GM23338 (cell line): Measurements from ENCODE around the gene DMRT3. TPM values are rescaled to one million over a fixed set of nuclear protein-coding genes. Genes with fewer than 3 reads are reported as not detected.

Experiments used
- ATAC-seq: fragments of 200-7000 bp; cut with Tn5 transposase; 3 replicates; pipeline ENCODE4 v1.9.1; 2020
- DNase-seq: peaks from one replicate; pipeline ENCODE4 v3.0.0-alpha.2; 2015; ENCODE audit warnings: low spot score
- H2AFZ ChIP-seq: fragments of 200-600 bp; sonication (generic); 2 replicates; pipeline ENCODE4 v1.8.0; 2016; ENCODE audit warnings: antibody characterized with exemption, mild to moderate bottlenecking, moderate library complexity
- H3F3A ChIP-seq: fragments of 200-600 bp; sonication (generic); replicated peaks from 2 replicates; pipeline ENCODE4 v1.8.0; 2017; ENCODE audit warnings: antibody characterized with exemption, mixed run types, low read depth
- H3K27ac ChIP-seq: fragments of 200-600 bp; sonication (generic); 2 replicates; pipeline ENCODE4 v1.6.1; 2016; ENCODE audit warnings: low read depth
- H3K27me3 ChIP-seq: fragments of 200-600 bp; sonication (generic); 2 replicates; pipeline ENCODE4 v1.8.0; 2016; ENCODE audit warnings: mild to moderate bottlenecking, mixed run types, moderate library complexity; ENCODE audit not compliant: insufficient read depth
- H3K36me3 ChIP-seq: fragments of 200-600 bp; sonication (generic); 2 replicates; pipeline ENCODE4 v1.8.0; 2016; ENCODE audit warnings: mild to moderate bottlenecking; ENCODE audit not compliant: insufficient read depth
- H3K4me1 ChIP-seq: fragments of 200-600 bp; sonication (generic); 2 replicates; pipeline ENCODE4 v1.8.0; 2016; ENCODE audit warnings: mild to moderate bottlenecking, moderate library complexity; ENCODE audit not compliant: insufficient read depth
- H3K4me2 ChIP-seq: fragments of 200-600 bp; sonication (generic); 2 replicates; pipeline ENCODE4 v1.7.1; 2017; ENCODE audit warnings: mixed run types
- H3K4me3 ChIP-seq: fragments of 200-600 bp; sonication (generic); 2 replicates; pipeline ENCODE4 v1.6.1; 2016; ENCODE audit warnings: mixed run types
- H3K79me2 ChIP-seq: fragments of 200-600 bp; sonication (generic); replicated peaks from 2 replicates; pipeline ENCODE4 v1.8.0; 2017; ENCODE audit warnings: mild to moderate bottlenecking; ENCODE audit not compliant: insufficient read depth
- H3K9me2 ChIP-seq: fragments of 200-600 bp; sonication (generic); 2 replicates; pipeline ENCODE4 v1.8.0; 2017; ENCODE audit not compliant: insufficient read depth
- H4K20me1 ChIP-seq: fragments of 200-600 bp; sonication (generic); replicated peaks from 2 replicates; pipeline ENCODE4 v1.8.0; 2017; ENCODE audit warnings: mild to moderate bottlenecking; ENCODE audit not compliant: insufficient read depth
- H3K27ac Mint-ChIP-seq: 2 replicates; pipeline ENCODE4 v1.8.0; 2020; ENCODE audit warnings: inconsistent platforms, mild to moderate bottlenecking, moderate library complexity, mixed read lengths
- H3K27me3 Mint-ChIP-seq: 3 replicates; pipeline ENCODE4 v1.8.0; 2022; ENCODE audit warnings: low read depth, mild to moderate bottlenecking, moderate library complexity, mixed read lengths, inconsistent platforms; ENCODE audit not compliant: insufficient read depth, poor library complexity
- H3K36me3 Mint-ChIP-seq: 3 replicates; pipeline ENCODE4 v1.8.0; 2021; ENCODE audit warnings: low read depth, mild to moderate bottlenecking, inconsistent platforms, moderate library complexity, mixed read lengths
- H3K4me1 Mint-ChIP-seq: 3 replicates; pipeline ENCODE4 v1.8.0; 2020; ENCODE audit warnings: mild to moderate bottlenecking, inconsistent platforms, mixed read lengths
- H3K4me3 Mint-ChIP-seq: 3 replicates; pipeline ENCODE4 v1.8.0; 2021; ENCODE audit warnings: moderate library complexity, mild to moderate bottlenecking, inconsistent platforms, mixed read lengths
- H3K9me3 Mint-ChIP-seq: 3 replicates; pipeline ENCODE4 v1.8.0; 2020; ENCODE audit warnings: moderate library complexity, mild to moderate bottlenecking, inconsistent platforms, mixed read lengths
- EZH2 ChIP-seq: fragments of 200-600 bp; sonication (generic); IDR thresholded peaks from one replicate; pipeline ENCODE4 v1.8.0; 2017; ENCODE audit warnings: antibody characterized with exemption, mild to moderate bottlenecking, low read depth; ENCODE audit not compliant: unreplicated experiment
- EZH2phosphoT487 ChIP-seq: fragments of 200-600 bp; sonication (generic); IDR thresholded peaks from one replicate; pipeline ENCODE4 v1.8.1; 2018; ENCODE audit warnings: antibody characterized with exemption; ENCODE audit not compliant: unreplicated experiment
- POLR2AphosphoS5 ChIP-seq: IDR thresholded peaks from 2 replicates; pipeline ENCODE4 v1.6.1; 2016; ENCODE audit warnings: antibody characterized with exemption, low read depth
- ZNF114 ChIP-seq: fragments of 250-450 bp; sonication (Bioruptor Pico); IDR thresholded peaks from 2 replicates; pipeline ENCODE4 v1.5.0; 2020; ENCODE audit warnings: mild to moderate bottlenecking, moderate library complexity
- polyA plus RNA-seq: library from polyadenylated mRNA; unstranded; fragments of >200 nt; fragmentation: Nextera tagmentation; extraction: Ambion mirVana; gene quantifications from 2 replicates; pipeline ENCODE4 v1.2.1, GENCODE V29; 2016
- total RNA-seq: library from RNA; depleted of rRNA; stranded (reverse); fragments of >200 nt; shearing (Covaris generic); gene quantifications from 2 replicates; pipeline ENCODE4 v1.2.3, GENCODE V29; 2014
- TF ChIP-seq, protein P1 (sequence below): IDR thresholded peaks from 2 replicates; pipeline ENCODE4 v1.6.1; 2016; ENCODE audit warnings: antibody characterized with exemption
- TF ChIP-seq, protein P2 (sequence below), 2 experiments: fragments of 200-600 bp in 1 of 2; sonication (generic) in 1 of 2; conservative IDR thresholded peaks; 2 replicates each; pipeline versions ENCODE4 v1.5.1 to v1.6.1; 2016 to 2017; ENCODE audit warnings: antibody characterized with exemption in 2 of 2, low read depth in 2 of 2, mild to moderate bottlenecking in 2 of 2, moderate library complexity in 1 of 2

The DMRT3 gene
- total and polyA plus RNA-seq, 2 experiments from 2014 or later = not detected

DNA sequence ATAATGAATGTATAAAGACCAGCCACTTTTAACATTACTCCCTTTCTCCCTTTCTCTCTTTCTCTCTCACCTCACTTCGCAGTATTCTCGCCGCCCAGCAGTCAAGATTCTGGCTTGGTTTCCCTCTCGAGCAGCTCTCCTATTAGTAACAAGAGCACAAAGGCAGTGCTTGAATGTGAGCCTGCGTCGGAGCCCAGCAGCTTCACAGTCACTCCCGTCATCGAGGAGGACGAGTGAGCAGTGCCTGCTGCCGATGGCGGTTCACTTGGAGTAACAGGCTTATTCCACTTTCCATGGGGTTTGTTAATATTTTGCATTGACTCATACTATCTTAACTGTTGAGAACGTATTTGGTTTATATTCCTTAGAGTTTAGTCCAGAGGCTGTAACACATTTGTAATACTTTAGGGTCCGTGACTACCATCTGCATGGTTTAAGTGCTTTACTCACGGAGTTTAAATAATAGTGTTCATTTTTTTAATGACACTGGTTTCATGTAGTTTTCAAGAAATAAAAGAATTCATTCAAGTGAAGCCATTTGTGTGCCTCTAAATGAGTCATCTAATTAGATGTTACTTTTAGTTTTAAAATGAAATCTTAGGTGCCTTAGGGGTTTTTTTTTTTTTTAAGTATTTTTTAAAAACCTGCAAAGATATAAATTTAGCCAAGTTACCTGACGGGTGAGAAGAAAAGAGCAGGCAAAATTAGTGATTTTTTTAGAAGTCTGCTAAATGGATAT, 8.4 kb upstream of the DMRT3 start:
- H3K27ac ChIP-seq = no peak overlapping the region
- peaks cover 71% of the 10 kb centered on the region for H3K27me3 Mint-ChIP-seq
- H2AFZ ChIP-seq = no peak overlapping the region
- no peaks in the 10 kb centered on the region for H3K36me3 ChIP-seq
- H3F3A ChIP-seq = 0 out of 2 replicates have a peak, but pooled peaks cover 9% of the 10 kb centered on the region
- H4K20me1 ChIP-seq = peaks cover 7% of the 10 kb centered on the region; the same call in 1 of the 2 replicates
- H3K4me2 ChIP-seq = peak overlapping the region; percentile 61
- TF ChIP-seq EZH2 = peak; percentile 53
- TF ChIP-seq, protein P1, sequence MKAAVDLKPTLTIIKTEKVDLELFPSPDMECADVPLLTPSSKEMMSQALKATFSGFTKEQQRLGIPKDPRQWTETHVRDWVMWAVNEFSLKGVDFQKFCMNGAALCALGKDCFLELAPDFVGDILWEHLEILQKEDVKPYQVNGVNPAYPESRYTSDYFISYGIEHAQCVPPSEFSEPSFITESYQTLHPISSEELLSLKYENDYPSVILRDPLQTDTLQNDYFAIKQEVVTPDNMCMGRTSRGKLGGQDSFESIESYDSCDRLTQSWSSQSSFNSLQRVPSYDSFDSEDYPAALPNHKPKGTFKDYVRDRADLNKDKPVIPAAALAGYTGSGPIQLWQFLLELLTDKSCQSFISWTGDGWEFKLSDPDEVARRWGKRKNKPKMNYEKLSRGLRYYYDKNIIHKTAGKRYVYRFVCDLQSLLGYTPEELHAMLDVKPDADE = no peak
- peak overlapping the region; percentile 62 for H3K4me3 Mint-ChIP-seq
- H3K36me3 Mint-ChIP-seq = no peaks in the 10 kb centered on the region; the same call in 2 of the 3 replicates
- H3K4me1 ChIP-seq = peaks cover 16% of the 10 kb centered on the region
- no peaks in the 10 kb centered on the region for H3K9me2 ChIP-seq
- ATAC-seq (peak; percentile 13), DNase-seq (peak; percentile 75)
- no peak overlapping the region for H3K27ac Mint-ChIP-seq
- H3K4me3 ChIP-seq = peak overlapping the region; percentile 42
- peaks cover 85% of the 10 kb centered on the region for H3K27me3 ChIP-seq
- H3K79me2 ChIP-seq = no peaks in the 10 kb centered on the region
- H3K9me3 Mint-ChIP-seq = peaks cover 4% of the 10 kb centered on the region; the same call in 1 of the 3 replicates
- H3K4me1 Mint-ChIP-seq = peaks cover 32% of the 10 kb centered on the region

DNA sequence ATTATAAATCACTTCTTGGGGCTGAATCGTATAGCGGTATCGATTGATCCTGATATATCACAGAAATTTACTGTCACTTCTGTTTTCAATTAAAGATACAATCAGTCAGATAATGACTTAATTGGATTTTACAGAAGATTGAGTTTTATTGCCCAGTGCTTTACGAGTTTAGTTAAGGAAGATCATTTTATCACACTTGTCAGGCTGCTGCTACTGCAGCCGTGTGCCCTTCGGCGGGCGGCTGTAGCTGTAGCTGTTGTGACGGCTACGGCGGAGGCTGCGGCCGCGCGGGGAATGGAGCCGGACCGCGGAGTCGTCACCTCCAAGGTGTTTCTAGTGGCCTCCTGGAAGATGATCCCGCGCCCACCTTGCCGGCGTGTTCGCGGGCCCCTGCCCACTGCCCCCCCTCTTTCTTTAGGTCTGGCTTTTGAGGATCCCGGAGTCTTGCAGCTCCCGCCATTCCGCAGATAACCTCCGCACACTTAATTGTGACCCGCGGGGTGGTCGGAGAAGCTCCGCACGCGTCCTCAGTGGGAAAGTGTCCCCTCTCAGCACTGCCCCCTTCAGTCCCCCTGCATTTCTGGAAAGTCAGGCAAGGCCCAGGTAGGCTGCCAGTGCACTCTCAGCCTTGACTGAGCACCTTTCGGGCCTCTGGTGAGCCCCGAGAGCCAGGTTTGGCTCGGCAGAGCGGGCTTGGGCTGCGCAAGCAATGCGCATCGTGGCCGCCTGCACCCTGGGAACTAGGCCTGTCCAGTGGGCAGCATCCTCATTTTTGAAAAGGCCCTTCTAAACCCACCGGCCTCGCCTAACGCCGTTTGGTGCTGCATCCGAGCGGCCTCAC, 6.9 kb upstream of the DMRT3 start:
- no peaks in the 10 kb centered on the region; the same call in 2 of the 3 replicates for H3K36me3 Mint-ChIP-seq
- TF ChIP-seq, protein P2, sequence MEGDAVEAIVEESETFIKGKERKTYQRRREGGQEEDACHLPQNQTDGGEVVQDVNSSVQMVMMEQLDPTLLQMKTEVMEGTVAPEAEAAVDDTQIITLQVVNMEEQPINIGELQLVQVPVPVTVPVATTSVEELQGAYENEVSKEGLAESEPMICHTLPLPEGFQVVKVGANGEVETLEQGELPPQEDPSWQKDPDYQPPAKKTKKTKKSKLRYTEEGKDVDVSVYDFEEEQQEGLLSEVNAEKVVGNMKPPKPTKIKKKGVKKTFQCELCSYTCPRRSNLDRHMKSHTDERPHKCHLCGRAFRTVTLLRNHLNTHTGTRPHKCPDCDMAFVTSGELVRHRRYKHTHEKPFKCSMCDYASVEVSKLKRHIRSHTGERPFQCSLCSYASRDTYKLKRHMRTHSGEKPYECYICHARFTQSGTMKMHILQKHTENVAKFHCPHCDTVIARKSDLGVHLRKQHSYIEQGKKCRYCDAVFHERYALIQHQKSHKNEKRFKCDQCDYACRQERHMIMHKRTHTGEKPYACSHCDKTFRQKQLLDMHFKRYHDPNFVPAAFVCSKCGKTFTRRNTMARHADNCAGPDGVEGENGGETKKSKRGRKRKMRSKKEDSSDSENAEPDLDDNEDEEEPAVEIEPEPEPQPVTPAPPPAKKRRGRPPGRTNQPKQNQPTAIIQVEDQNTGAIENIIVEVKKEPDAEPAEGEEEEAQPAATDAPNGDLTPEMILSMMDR (conservative IDR thresholded peaks at IDR 0.05; ENCODE audit: low read depth in 2 of 2) = peak; percentile 42 to 48
- TF ChIP-seq EZH2phosphoT487 (peak; percentile 79), POLR2AphosphoS5 (no peak), ZNF114 (no peak), EZH2 (peak; percentile 81)
- no peaks in the 10 kb centered on the region for H3K9me2 ChIP-seq
- peak; percentile 53 for DNase-seq
- H3K36me3 ChIP-seq = no peaks in the 10 kb centered on the region
- H3K9me3 Mint-ChIP-seq = peaks cover 4% of the 10 kb centered on the region; the same call in 1 of the 3 replicates
- peaks cover 46% of the 10 kb centered on the region for H3K4me1 Mint-ChIP-seq
- peaks cover 97% of the 10 kb centered on the region for H3K27me3 ChIP-seq
- H3K27me3 Mint-ChIP-seq = peaks cover 83% of the 10 kb centered on the region
- no peak overlapping the region for H3K27ac ChIP-seq
- H3K4me2 ChIP-seq = peak overlapping the region; percentile 91
- H3K4me3 ChIP-seq = peak overlapping the region; percentile 70
- H3K79me2 ChIP-seq = no peaks in the 10 kb centered on the region
- peak overlapping the region; percentile 72 for H3K4me3 Mint-ChIP-seq
- H4K20me1 ChIP-seq = peaks cover 17% of the 10 kb centered on the region
- H3F3A ChIP-seq = peaks cover 16% of the 10 kb centered on the region
- peaks cover 27% of the 10 kb centered on the region for H3K4me1 ChIP-seq
- H2AFZ ChIP-seq = 0 out of 2 replicates have a peak overlapping the region, but pooled peaks have one; percentile 20
- no peak overlapping the region for H3K27ac Mint-ChIP-seq
- ATAC-seq = peak; percentile 16
